Measurements from ENCODE around the gene TECR.
A peak's percentile ranks its signal among the peaks of the same experiment; 100 is the strongest.

Gene TECR

GRCh38 chr19:14510311-14511228 lies 18.8 kb upstream of the TECR start:
- DNase-seq, result no peak

GRCh38 chr19:14511229-14511593 lies 18.2 kb upstream of the TECR start:
- no peak for DNase-seq

- DNase-seq, result no peak
Measured at GRCh38 chr19:14512406-14512961, 16.9 kb upstream of the TECR start.

- no peak for DNase-seq
Measured at GRCh38 chr19:14514215-14514863, 15.1 kb upstream of the TECR start.

- no peak for DNase-seq
Measured at GRCh38 chr19:14515501-14516047, 13.8 kb upstream of the TECR start.

GRCh38 chr19:14516048-14516534 lies 13.3 kb upstream of the TECR start:
- no peak for DNase-seq

- DNase-seq, result peak; percentile 30
Measured at GRCh38 chr19:14516746-14517438, 12.5 kb upstream of the TECR start.

- no peak for DNase-seq
Measured at GRCh38 chr19:14517446-14517839, 12.0 kb upstream of the TECR start.

GRCh38 chr19:14517840-14518505 lies 11.4 kb upstream of the TECR start, which contains the start of gene DNAJB1:
DNAJB1 (minus strand) TSS chr19:14518397; CDS start chr19:14518349, 48 bp downstream.
- no peak for DNase-seq

- DNase-seq, result no peak
Measured at GRCh38 chr19:14519245-14519859, 10.0 kb upstream of the TECR start.

- no peak for DNase-seq
Measured at GRCh38 chr19:14519860-14520407, 9.5 kb upstream of the TECR start.

- no peak for DNase-seq
Measured at GRCh38 chr19:14520543-14520942, 8.9 kb upstream of the TECR start.

GRCh38 chr19:14525729-14526128 lies 3.7 kb upstream of the TECR start:
- no peak for DNase-seq

GRCh38 chr19:14526423-14526822 lies 3.0 kb upstream of the TECR start:
- no peak for DNase-seq

GRCh38 chr19:14528419-14529253 lies 758 bp upstream of the TECR start:
- DNase-seq, result no peak

GRCh38 chr19:14530005-14530348 lies 583 bp downstream of the TECR start:
- peak; percentile 53 for DNase-seq

- DNase-seq, result no peak
Measured at GRCh38 chr19:14530506-14530905, 1.1 kb downstream of the TECR start.

- DNase-seq, result no peak
Measured at GRCh38 chr19:14533450-14533849, 4.1 kb downstream of the TECR start.

GRCh38 chr19:14536926-14537692 lies 7.7 kb downstream of the TECR start:
- peak; percentile 19 for DNase-seq

Data from central memory CD4-positive, alpha-beta T cell (primary cell).